Peyer's patch (tissue), 4 donors: ENCODE data around the gene SETD1A.

Experiments
- POLR2A ChIP-seq, 2 donors: fragments of 450-650 bp; IDR thresholded peaks; one replicate each; pipeline ENCODE4 v1.5.1; 2017; ENCODE audit warnings: antibody characterized with exemption in 2 of 2, mild to moderate bottlenecking in 2 of 2, moderate library complexity in 2 of 2
- TF ChIP-seq, protein P1 (sequence below), 6 experiments: fragments of 450-650 bp in 4 of 6; fragments of 200-600 bp in 2 of 6; sonication (generic) in 1 of 6; IDR thresholded peaks; one replicate each; pipeline ENCODE4 v1.5.1; 2017 to 2019; ENCODE audit warnings: antibody characterized with exemption in 6 of 6, mild to moderate bottlenecking in 3 of 6, moderate library complexity in 1 of 6

DNA sequence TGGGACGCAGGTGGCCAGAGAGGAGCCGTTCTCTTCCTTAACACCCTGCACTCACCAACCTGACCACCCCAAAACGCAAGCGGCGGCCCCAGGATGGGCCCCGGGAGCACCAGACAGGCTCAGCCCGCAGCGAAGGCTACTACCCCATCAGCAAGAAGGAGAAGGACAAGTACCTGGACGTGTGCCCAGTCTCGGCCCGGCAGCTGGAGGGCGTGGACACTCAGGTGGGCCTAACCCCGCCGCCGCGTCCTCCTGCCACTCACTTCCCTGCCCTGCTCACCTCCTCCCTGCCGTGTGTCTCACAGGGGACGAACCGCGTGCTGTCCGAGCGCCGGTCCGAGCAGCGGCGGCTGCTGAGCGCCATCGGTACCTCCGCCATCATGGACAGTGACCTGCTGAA is 22.9 kb downstream of the SETD1A start:
- TF ChIP-seq, protein P1, sequence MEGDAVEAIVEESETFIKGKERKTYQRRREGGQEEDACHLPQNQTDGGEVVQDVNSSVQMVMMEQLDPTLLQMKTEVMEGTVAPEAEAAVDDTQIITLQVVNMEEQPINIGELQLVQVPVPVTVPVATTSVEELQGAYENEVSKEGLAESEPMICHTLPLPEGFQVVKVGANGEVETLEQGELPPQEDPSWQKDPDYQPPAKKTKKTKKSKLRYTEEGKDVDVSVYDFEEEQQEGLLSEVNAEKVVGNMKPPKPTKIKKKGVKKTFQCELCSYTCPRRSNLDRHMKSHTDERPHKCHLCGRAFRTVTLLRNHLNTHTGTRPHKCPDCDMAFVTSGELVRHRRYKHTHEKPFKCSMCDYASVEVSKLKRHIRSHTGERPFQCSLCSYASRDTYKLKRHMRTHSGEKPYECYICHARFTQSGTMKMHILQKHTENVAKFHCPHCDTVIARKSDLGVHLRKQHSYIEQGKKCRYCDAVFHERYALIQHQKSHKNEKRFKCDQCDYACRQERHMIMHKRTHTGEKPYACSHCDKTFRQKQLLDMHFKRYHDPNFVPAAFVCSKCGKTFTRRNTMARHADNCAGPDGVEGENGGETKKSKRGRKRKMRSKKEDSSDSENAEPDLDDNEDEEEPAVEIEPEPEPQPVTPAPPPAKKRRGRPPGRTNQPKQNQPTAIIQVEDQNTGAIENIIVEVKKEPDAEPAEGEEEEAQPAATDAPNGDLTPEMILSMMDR (IDR thresholded peaks at IDR 0.05) = no peak
- TF ChIP-seq POLR2A (IDR thresholded peaks at IDR 0.05) = no peak
